ENCODE data around the gene MRPL20. TPM values are rescaled to one million over a fixed set of nuclear protein-coding genes. Genes with fewer than 3 reads are reported as not detected.

Gene MRPL20
- total and polyA plus RNA-seq, 9 of the 15 experiments (the other 6 are each of a cell fraction or from before 2014, with no cell fraction given) = 180 to 671 (median 229) TPM

DNA sequence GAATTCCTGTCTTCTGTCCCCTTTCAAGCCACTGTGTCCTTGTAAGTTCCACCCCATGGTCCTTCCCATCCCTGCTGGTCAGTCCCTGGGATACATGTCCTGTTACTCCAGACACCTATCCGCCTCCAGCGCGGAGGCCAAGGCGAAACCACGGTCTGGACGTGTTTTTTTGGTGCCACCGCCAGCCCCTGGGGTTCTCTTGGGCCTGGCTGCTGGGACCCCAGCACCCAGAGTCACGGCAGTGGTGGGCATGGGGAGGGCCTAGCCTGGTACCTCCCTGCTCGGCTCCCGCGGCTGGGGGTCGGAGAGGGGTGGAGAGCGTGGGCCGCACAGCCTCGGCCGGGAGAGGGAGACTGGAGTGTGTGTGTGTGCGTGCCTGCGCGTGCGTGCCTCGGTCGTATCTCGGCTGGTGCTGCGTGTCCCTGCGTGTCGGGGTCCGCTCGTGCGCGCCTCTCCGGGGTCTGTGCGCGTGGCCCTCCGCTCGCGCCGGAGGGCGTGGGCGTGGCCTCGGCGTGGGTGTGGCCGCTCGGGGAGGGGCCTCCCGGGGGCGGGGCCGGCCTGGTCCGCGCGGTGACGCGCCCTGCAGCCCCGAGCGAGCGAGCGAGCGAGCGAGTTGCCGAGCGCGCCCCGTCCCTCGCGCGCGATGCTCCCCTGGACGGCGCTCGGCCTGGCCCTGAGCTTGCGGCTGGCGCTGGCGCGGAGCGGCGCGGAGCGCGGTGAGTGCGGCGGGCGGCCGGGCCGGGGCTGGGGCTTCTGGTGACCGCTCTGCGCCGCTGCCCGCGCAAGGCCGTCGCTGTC, 28.2 kb upstream of the MRPL20 start, which contains the start of gene VWA1 (continued):
- TF ChIP-seq NR2C2 (CRISPR knock-in tag; IDR thresholded peaks at IDR 0.05) = no peak; the same call in 1 of the 2 replicates
- TF ChIP-seq NR2C2 (tag; IDR thresholded peaks at IDR 0.05) = no peak
- TF ChIP-seq DIDO1 (tag; IDR thresholded peaks at IDR 0.05; ENCODE audit: low read depth) = no peak
- peak; percentile 56 for TF ChIP-seq RBFOX2 (IDR thresholded peaks at IDR 0.05; ENCODE audit: low read depth, low read length)
- TF ChIP-seq ZBTB33 (CRISPR knock-in tag; IDR thresholded peaks at IDR 0.05) = peak; percentile 94
- TF ChIP-seq, protein P1, sequence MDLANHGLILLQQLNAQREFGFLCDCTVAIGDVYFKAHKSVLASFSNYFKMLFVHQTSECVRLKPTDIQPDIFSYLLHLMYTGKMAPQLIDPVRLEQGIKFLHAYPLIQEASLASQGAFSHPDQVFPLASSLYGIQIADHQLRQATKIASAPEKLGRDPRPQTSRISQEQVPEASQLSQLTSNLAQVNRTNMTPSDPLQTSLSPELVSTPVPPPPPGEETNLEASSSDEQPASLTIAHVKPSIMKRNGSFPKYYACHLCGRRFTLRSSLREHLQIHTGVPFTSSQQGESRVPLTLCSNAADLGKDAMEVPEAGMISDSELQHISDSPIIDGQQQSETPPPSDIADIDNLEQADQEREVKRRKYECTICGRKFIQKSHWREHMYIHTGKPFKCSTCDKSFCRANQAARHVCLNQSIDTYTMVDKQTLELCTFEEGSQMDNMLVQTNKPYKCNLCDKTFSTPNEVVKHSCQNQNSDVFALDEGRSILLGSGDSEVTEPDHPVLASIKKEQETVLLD (IDR thresholded peaks at IDR 0.05) = 0 out of 2 replicates have a peak, but pooled peaks have one; percentile 48
- peak; percentile 40; the same call in 1 of the 2 replicates for TF ChIP-seq BHLHE40 (IDR thresholded peaks at IDR 0.05; ENCODE audit: low read length)
- TF ChIP-seq NFRKB (IDR thresholded peaks at IDR 0.05; ENCODE audit: low read depth) = no peak
- no peak for TF ChIP-seq PPARD (CRISPR knock-in tag; IDR thresholded peaks at IDR 0.05)
- peak; percentile 78; the same call in 1 of the 2 replicates for TF ChIP-seq KLF1 (tag; IDR thresholded peaks at IDR 0.05)
- peak; percentile 68 for TF ChIP-seq SAFB (IDR thresholded peaks at IDR 0.05; ENCODE audit: borderline replicate concordance, low read depth, low read length)
- no peak for TF ChIP-seq ZNF316 (IDR thresholded peaks at IDR 0.05)
- TF ChIP-seq, protein P2, sequence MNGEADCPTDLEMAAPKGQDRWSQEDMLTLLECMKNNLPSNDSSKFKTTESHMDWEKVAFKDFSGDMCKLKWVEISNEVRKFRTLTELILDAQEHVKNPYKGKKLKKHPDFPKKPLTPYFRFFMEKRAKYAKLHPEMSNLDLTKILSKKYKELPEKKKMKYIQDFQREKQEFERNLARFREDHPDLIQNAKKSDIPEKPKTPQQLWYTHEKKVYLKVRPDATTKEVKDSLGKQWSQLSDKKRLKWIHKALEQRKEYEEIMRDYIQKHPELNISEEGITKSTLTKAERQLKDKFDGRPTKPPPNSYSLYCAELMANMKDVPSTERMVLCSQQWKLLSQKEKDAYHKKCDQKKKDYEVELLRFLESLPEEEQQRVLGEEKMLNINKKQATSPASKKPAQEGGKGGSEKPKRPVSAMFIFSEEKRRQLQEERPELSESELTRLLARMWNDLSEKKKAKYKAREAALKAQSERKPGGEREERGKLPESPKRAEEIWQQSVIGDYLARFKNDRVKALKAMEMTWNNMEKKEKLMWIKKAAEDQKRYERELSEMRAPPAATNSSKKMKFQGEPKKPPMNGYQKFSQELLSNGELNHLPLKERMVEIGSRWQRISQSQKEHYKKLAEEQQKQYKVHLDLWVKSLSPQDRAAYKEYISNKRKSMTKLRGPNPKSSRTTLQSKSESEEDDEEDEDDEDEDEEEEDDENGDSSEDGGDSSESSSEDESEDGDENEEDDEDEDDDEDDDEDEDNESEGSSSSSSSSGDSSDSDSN (IDR thresholded peaks at IDR 0.05; ENCODE audit: borderline replicate concordance in 1 of 2, low read depth in 2 of 2, low read length in 2 of 2) = peak; percentile 62 to 80; a peak in 2 of 4 replicates
- 0 out of 2 replicates have a peak, but pooled peaks have one; percentile 28 for TF ChIP-seq ZBTB26 (CRISPR knock-in tag; IDR thresholded peaks at IDR 0.05)
- TF ChIP-seq PTRF (tag; IDR thresholded peaks at IDR 0.05) = no peak
- TF ChIP-seq SIN3A (IDR thresholded peaks at IDR 0.05; ENCODE audit: borderline replicate concordance in 2 of 2, control insufficient read depth in 1 of 2, low read depth in 2 of 2, low read length in 2 of 2) = peak in 1 of 2 experiments; percentile 59; a peak in 2 of 4 replicates
- peak; percentile 86; the same call in 1 of the 2 replicates for TF ChIP-seq CTBP1 (IDR thresholded peaks at IDR 0.05; ENCODE audit: borderline replicate concordance)
- no peak for TF ChIP-seq POLR3A (IDR thresholded peaks at IDR 0.05; ENCODE audit: borderline replicate concordance, extremely low read depth, insufficient read depth, insufficient read length)
- peak; percentile 81; the same call in 1 of the 2 replicates for TF ChIP-seq HDGF (IDR thresholded peaks at IDR 0.05)
- TF ChIP-seq CREM (IDR thresholded peaks at IDR 0.05; ENCODE audit: low read depth) = peak; percentile 59
- peak; percentile 85; the same call in 1 of the 2 replicates for TF ChIP-seq ZBTB7A (IDR thresholded peaks at IDR 0.05; ENCODE audit: borderline replicate concordance, control insufficient read depth, low read depth, low read length)
